GM12872 (cell line): ENCODE measurements around the gene MMP11.
A peak's percentile ranks its signal among the peaks of the same experiment; 100 is the strongest.

Experiments used
- TF ChIP-seq, protein P1 (sequence below): IDR thresholded peaks from 3 replicates; pipeline ENCODE4 v1.5.1; 2011; ENCODE audit warnings: low read depth, mild to moderate bottlenecking, low read length, moderate library complexity; ENCODE audit not compliant: insufficient read depth

The MMP11 gene

DNA sequence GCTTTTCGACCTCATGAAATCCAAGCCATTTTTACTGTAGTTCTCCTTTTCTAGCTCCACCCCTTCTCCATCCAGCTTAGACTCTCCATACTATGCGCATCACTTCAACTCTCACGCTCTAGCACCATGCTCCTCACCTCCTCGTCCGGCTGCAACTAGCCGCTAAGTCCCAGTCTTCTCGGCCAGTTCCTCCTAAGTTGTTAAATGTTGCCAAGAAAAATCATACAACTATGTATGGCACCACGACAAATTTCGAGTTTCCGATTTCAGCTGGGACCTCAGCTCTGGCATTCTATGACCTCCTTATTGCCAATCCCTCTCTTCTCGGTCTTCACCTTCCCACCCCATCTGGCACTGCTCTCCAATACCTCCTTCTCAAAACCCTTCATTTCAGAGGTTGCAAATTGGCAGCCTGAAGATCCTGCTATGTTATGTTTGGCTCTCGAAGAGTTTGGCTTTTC is 22.8 kb upstream of the MMP11 start:
- TF ChIP-seq, protein P1, sequence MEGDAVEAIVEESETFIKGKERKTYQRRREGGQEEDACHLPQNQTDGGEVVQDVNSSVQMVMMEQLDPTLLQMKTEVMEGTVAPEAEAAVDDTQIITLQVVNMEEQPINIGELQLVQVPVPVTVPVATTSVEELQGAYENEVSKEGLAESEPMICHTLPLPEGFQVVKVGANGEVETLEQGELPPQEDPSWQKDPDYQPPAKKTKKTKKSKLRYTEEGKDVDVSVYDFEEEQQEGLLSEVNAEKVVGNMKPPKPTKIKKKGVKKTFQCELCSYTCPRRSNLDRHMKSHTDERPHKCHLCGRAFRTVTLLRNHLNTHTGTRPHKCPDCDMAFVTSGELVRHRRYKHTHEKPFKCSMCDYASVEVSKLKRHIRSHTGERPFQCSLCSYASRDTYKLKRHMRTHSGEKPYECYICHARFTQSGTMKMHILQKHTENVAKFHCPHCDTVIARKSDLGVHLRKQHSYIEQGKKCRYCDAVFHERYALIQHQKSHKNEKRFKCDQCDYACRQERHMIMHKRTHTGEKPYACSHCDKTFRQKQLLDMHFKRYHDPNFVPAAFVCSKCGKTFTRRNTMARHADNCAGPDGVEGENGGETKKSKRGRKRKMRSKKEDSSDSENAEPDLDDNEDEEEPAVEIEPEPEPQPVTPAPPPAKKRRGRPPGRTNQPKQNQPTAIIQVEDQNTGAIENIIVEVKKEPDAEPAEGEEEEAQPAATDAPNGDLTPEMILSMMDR, result no peak

- TF ChIP-seq, protein P1, result no peak
These were observed 22.3 kb upstream of the MMP11 start for GRCh38 chr22:23750367-23750713.

DNA sequence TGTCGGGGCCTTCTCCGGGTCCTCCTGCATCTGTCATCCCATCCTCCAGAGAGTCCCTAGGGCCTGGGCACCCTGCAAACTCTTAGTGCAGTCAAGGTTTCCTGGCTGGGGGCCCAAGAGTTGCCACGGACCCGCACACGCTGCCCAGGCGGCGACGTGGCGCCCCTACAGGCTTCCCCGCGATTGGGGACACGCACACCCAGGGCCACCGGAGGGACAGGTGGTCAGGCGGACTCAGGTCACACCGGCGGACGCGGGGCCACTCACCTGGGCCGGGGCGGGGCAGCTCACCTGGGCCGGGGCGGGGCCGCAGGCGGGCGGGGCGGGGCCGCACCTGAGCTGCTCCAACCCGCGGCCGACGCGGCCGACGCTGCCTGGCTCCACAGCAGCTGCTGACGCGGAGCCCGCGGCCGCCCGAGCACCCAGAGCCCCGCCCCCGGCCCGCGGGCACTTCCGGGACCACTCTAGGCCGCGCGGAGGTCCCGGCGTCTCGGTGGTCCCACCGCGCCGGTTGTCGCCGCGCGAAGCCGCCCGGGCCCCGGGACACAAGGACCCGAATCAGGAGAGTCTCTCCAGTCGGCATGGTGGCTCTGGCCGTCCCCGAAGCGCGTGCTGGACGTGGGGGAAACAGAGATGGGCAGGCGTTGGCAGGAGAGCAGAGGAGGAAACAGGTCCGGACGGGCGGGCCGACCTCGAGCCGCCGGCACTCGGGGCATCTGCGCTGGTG is 21.8 kb upstream of the MMP11 start, which contains the start of gene ZNF70:
Gene ZNF70 (minus strand): TSS at position 399 of the 727 bp plus-strand sequence. CDS start 5,972 bp downstream, outside the sequence.
- TF ChIP-seq, protein P1, result peak; percentile 43

- TF ChIP-seq, protein P1, result no peak
These were observed 21.1 kb upstream of the MMP11 start for GRCh38 chr22:23751441-23751996.

DNA sequence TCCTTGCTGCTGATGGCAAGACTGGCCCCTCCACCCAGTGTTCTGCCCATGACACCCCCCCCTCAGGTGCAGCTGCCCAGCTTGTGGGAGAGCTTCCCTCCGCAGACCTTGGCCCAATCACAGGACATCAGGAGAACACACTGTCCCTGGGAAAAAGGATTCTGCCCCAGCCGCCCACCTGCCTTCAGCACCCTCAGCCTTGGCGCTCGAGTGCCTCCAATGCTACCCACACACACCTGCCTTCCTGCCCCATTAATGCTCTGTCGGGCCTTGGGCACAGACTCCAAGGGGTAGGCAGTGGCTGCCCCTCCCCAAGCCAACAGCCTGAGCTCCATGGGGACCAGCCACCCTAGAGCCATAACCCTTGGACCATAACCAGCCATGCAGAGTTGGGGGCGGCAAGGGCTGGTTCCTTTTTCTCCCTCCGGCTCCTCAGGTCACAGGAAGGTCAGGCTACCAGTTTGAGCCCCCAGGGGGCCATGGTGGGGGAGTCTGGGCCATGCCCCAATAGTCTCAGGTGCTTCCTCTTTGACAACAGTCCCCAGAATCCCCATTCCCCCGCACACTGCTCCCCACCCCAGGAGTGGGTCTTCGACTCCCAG is 20.5 kb upstream of the MMP11 start:
- TF ChIP-seq, protein P1, result 0 out of 3 replicates have a peak, but pooled peaks have one; percentile 8

- TF ChIP-seq, protein P1, result no peak
These were observed 19.9 kb upstream of the MMP11 start for GRCh38 chr22:23752750-23753149.

GRCh38 chr22:23753385-23753784 is 19.3 kb upstream of the MMP11 start:
- TF ChIP-seq, protein P1, result peak; percentile 19; the same call in 1 of the 3 replicates
